ENCODE measurements around the gene MYLK2.

MYLK2 gene

GRCh38 chr20:31863296-31864085 is 44.3 kb downstream of the MYLK2 start:
- DNase-seq (ENCODE audit: extremely low read depth, insufficient read length) = no peak
- no peak overlapping the region for H3K4me3 ChIP-seq (replicated peaks; ENCODE audit: low read depth, low read length)
- no peaks in the 10 kb centered on the region; the same call in 1 of the 2 replicates for H3K27me3 ChIP-seq (replicated peaks; ENCODE audit: control insufficient read depth, insufficient read depth, low read length)
- H3K36me3 ChIP-seq (ENCODE audit: control insufficient read depth, insufficient read depth, low read length) = no peaks in the 10 kb centered on the region
- TF ChIP-seq CTCF (IDR thresholded peaks at IDR 0.05; ENCODE audit: insufficient read depth, low read length, poor library complexity, severe bottlenecking) = no peak

GRCh38 chr20:31864521-31865400 is 45.6 kb downstream of the MYLK2 start:
- Histone ChIP-seq H3K27me3 (replicated peaks; ENCODE audit: control insufficient read depth, insufficient read depth, low read length) (peaks cover 2% of the 10 kb centered on the region; the same call in 1 of the 2 replicates), H3K4me3 (replicated peaks; ENCODE audit: low read depth, low read length) (no peak overlapping the region), H3K36me3 (ENCODE audit: control insufficient read depth, insufficient read depth, low read length) (no peaks in the 10 kb centered on the region)
- TF ChIP-seq CTCF (IDR thresholded peaks at IDR 0.05; ENCODE audit: insufficient read depth, low read length, poor library complexity, severe bottlenecking) = no peak
- DNase-seq (ENCODE audit: extremely low read depth, insufficient read length) = no peak

- TF ChIP-seq CTCF (IDR thresholded peaks at IDR 0.05; ENCODE audit: insufficient read depth, low read length, poor library complexity, severe bottlenecking) = no peak
- H3K4me3 ChIP-seq (replicated peaks; ENCODE audit: low read depth, low read length) = no peak overlapping the region
- H3K27me3 ChIP-seq (replicated peaks; ENCODE audit: control insufficient read depth, insufficient read depth, low read length) = peaks cover 5% of the 10 kb centered on the region; the same call in 1 of the 2 replicates
- H3K36me3 ChIP-seq (ENCODE audit: control insufficient read depth, insufficient read depth, low read length) = no peaks in the 10 kb centered on the region
- no peak for DNase-seq (ENCODE audit: extremely low read depth, insufficient read length)
Measured at GRCh38 chr20:31866221-31866620, 47.1 kb downstream of the MYLK2 start.

GRCh38 chr20:31868853-31869672 is 49.9 kb downstream of the MYLK2 start:
- no peaks in the 10 kb centered on the region for H3K36me3 ChIP-seq (ENCODE audit: control insufficient read depth, insufficient read depth, low read length)
- H3K4me3 ChIP-seq (replicated peaks; ENCODE audit: low read depth, low read length) = no peak overlapping the region
- peaks cover 5% of the 10 kb centered on the region; the same call in 1 of the 2 replicates for H3K27me3 ChIP-seq (replicated peaks; ENCODE audit: control insufficient read depth, insufficient read depth, low read length)
- TF ChIP-seq CTCF (IDR thresholded peaks at IDR 0.05; ENCODE audit: insufficient read depth, low read length, poor library complexity, severe bottlenecking) = no peak
- no peak for DNase-seq (ENCODE audit: extremely low read depth, insufficient read length)

GRCh38 chr20:31869673-31869941 is 50.5 kb downstream of the MYLK2 start:
- no peak for DNase-seq (ENCODE audit: extremely low read depth, insufficient read length)
- no peak for TF ChIP-seq CTCF (IDR thresholded peaks at IDR 0.05; ENCODE audit: insufficient read depth, low read length, poor library complexity, severe bottlenecking)
- Histone ChIP-seq H3K4me3 (replicated peaks; ENCODE audit: low read depth, low read length) (no peak overlapping the region), H3K36me3 (ENCODE audit: control insufficient read depth, insufficient read depth, low read length) (no peaks in the 10 kb centered on the region), H3K27me3 (replicated peaks; ENCODE audit: control insufficient read depth, insufficient read depth, low read length) (peaks cover 5% of the 10 kb centered on the region)

Measured in GM06990 (cell line).